HG03457 (cell line): ENCODE data around the gene GORASP2.

Source experiments
- ATAC-seq: cut with Tn5 transposase; IDR thresholded peaks from one replicate; pipeline ENCODE4 v1.9.1; 2021; ENCODE audit warnings: moderate number of reproducible peaks; ENCODE audit not compliant: unreplicated experiment

The GORASP2 gene

GRCh38 chr2:170922634-170923494 is 6.2 kb upstream of the GORASP2 start:
- no peak for ATAC-seq

- ATAC-seq, result no peak
Measured at GRCh38 chr2:170923799-170924198, 5.3 kb upstream of the GORASP2 start.

GRCh38 chr2:170924969-170925368 is 4.1 kb upstream of the GORASP2 start:
- no peak for ATAC-seq

- ATAC-seq, result no peak
Measured at GRCh38 chr2:170925923-170926322, 3.1 kb upstream of the GORASP2 start.

GRCh38 chr2:170926743-170927297 is 2.2 kb upstream of the GORASP2 start:
- no peak for ATAC-seq

GRCh38 chr2:170928036-170928823 is 823 bp upstream of the GORASP2 start:
- no peak for ATAC-seq

GRCh38 chr2:170929686-170930050 is 615 bp downstream of the GORASP2 start:
- no peak for ATAC-seq

- ATAC-seq, result peak; percentile 31
Measured at GRCh38 chr2:170930131-170930990, 1.3 kb downstream of the GORASP2 start.

- no peak for ATAC-seq
Measured at GRCh38 chr2:170930991-170931266, 1.9 kb downstream of the GORASP2 start.

GRCh38 chr2:170932166-170932565 is 3.1 kb downstream of the GORASP2 start:
- no peak for ATAC-seq

- no peak for ATAC-seq
Measured at GRCh38 chr2:170932948-170933347, 3.9 kb downstream of the GORASP2 start.

- no peak for ATAC-seq
Measured at GRCh38 chr2:170937709-170938379, 8.8 kb downstream of the GORASP2 start.

- no peak for ATAC-seq
Measured at GRCh38 chr2:170940066-170940465, 11.0 kb downstream of the GORASP2 start.

GRCh38 chr2:170942615-170943014 is 13.6 kb downstream of the GORASP2 start:
- ATAC-seq, result no peak

- ATAC-seq, result no peak
Measured at GRCh38 chr2:170943041-170943440, 14.0 kb downstream of the GORASP2 start.

GRCh38 chr2:170943596-170943995 is 14.5 kb downstream of the GORASP2 start:
- ATAC-seq, result no peak

- ATAC-seq, result no peak
Measured at GRCh38 chr2:170944545-170944944, 15.5 kb downstream of the GORASP2 start.

GRCh38 chr2:170949415-170949814 is 20.4 kb downstream of the GORASP2 start:
- no peak for ATAC-seq

- ATAC-seq, result peak; percentile 69
Measured at GRCh38 chr2:170950221-170950761, 21.2 kb downstream of the GORASP2 start.

- ATAC-seq, result no peak
Measured at GRCh38 chr2:170953941-170954340, 24.9 kb downstream of the GORASP2 start.
